ENCODE data around the gene BORA. TPM values are rescaled to one million over a fixed set of nuclear protein-coding genes. Genes with fewer than 3 reads are reported as not detected.
"Not testable (repeated sequence)": the region's sequence is repeated elsewhere in the genome, so short reads cannot be mapped to it uniquely, and the experiment has no call there.

BORA gene
- total RNA-seq, 1 donor from 2014 or later: 2.6 TPM

DNA sequence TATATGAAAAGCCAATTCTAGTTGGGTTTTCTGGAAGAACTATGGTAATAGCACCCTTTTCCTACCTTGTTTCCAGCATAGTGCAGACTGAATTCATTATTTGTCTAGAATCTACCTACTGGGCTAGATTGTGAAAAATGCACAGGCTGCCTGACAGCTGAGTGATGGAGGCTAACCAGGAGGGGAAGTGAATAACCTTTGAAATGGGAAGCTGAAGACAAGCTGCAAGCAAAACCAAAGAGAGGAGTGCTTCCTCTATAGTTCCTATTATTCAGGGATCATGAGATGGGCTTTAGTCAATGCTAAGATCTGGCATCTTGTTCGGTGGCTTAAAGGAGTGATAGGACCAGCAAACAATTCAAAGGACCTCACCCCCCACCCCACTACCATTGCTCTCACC, 27.2 kb upstream of the BORA start:
- Histone ChIP-seq H3K4me3 (ENCODE audit: low read length in 3 of 3) (no peak overlapping the region), H3K27me3 (ENCODE audit: control insufficient read depth in 3 of 3, insufficient read depth in 3 of 3, low read length in 3 of 3) (no peaks in the 10 kb centered on the region), H3K9ac (ENCODE audit: low read depth in 1 of 3, low read length in 3 of 3) (no peak overlapping the region), H3K9me3 (ENCODE audit: control insufficient read depth in 3 of 3, low read length in 3 of 3) (no peaks in the 10 kb centered on the region), H3K4me1 (ENCODE audit: control insufficient read depth in 3 of 3, insufficient read depth in 3 of 3, low read length in 3 of 3) (no peaks in the 10 kb centered on the region), H3K27ac (ENCODE audit: low read depth, low read length) (no peak overlapping the region), H3K36me3 (ENCODE audit: control insufficient read depth in 3 of 3, insufficient read depth in 3 of 3, low read length in 3 of 3) (no peaks in the 10 kb centered on the region)

DNA sequence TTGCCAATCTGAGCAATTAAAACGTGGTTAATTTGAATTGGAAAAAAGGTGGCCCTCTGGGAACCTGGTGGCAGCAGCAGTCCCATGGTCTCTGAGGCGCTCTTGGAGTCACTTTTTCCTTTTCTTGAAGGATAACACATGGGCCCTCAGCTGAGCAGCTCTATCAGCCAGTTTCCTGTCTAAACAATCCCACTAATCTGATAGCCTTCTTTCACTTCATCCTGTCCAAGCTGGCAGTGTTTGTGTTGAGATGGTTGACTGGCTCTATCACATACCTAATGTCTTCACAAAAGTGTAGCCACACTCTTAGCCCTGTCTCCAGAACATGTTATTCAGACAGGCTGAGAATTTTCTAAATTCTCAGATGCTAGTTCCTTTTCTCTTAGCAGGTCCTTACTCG, 10.9 kb upstream of the BORA start:
- no peaks in the 10 kb centered on the region for H3K27me3 ChIP-seq (ENCODE audit: control insufficient read depth in 3 of 3, insufficient read depth in 3 of 3, low read length in 3 of 3)
- H3K9me3 ChIP-seq (ENCODE audit: control insufficient read depth in 3 of 3, low read length in 3 of 3): no peaks in the 10 kb centered on the region
- H3K4me1 ChIP-seq (ENCODE audit: control insufficient read depth in 3 of 3, insufficient read depth in 3 of 3, low read length in 3 of 3): no peaks in the 10 kb centered on the region
- H3K27ac ChIP-seq (ENCODE audit: low read depth, low read length): no peak overlapping the region
- H3K36me3 ChIP-seq (ENCODE audit: control insufficient read depth in 3 of 3, insufficient read depth in 3 of 3, low read length in 3 of 3): peaks cover 0 to 15% (median 11%) of the 10 kb centered on the region in 3 donors
- no peak overlapping the region for H3K9ac ChIP-seq (ENCODE audit: low read depth in 1 of 3, low read length in 3 of 3)
- no peak overlapping the region for H3K4me3 ChIP-seq (ENCODE audit: low read length in 3 of 3)

DNA sequence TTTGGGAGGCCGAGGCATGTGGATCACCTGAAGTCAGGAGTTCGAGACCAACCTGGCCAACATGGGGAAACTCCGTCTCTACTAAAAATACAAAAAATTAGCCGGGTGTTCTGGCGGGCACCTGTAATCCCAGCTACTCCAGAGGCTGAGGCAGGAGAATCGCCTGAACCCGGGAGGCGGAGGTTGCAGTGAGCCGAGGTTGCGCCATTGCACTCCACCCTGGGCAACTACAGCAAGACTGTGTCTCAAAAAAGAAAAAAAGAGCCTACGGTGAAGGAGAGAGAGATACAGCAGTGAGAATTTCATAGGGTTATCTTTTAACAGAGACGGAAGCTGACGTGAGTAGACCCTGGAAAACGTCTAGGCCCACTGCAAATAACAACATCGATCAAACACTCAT, 1.5 kb upstream of the BORA start:
- H3K4me3 ChIP-seq (ENCODE audit: low read length in 3 of 3); H3K27me3 ChIP-seq (ENCODE audit: control insufficient read depth in 3 of 3, insufficient read depth in 3 of 3, low read length in 3 of 3); H3K36me3 ChIP-seq (ENCODE audit: control insufficient read depth in 3 of 3, insufficient read depth in 3 of 3, low read length in 3 of 3); H3K9me3 ChIP-seq (ENCODE audit: control insufficient read depth in 3 of 3, low read length in 3 of 3); H3K27ac ChIP-seq (ENCODE audit: low read depth, low read length): not testable (repeated sequence)
- Histone ChIP-seq H3K9ac (ENCODE audit: low read depth in 1 of 3, low read length in 3 of 3) (peak overlapping the region in 1 of 3 donors; percentile 88), H3K4me1 (ENCODE audit: control insufficient read depth in 3 of 3, insufficient read depth in 3 of 3, low read length in 3 of 3) (peaks cover 9 to 16% (median 14%) of the 10 kb centered on the region in 3 donors)

DNA sequence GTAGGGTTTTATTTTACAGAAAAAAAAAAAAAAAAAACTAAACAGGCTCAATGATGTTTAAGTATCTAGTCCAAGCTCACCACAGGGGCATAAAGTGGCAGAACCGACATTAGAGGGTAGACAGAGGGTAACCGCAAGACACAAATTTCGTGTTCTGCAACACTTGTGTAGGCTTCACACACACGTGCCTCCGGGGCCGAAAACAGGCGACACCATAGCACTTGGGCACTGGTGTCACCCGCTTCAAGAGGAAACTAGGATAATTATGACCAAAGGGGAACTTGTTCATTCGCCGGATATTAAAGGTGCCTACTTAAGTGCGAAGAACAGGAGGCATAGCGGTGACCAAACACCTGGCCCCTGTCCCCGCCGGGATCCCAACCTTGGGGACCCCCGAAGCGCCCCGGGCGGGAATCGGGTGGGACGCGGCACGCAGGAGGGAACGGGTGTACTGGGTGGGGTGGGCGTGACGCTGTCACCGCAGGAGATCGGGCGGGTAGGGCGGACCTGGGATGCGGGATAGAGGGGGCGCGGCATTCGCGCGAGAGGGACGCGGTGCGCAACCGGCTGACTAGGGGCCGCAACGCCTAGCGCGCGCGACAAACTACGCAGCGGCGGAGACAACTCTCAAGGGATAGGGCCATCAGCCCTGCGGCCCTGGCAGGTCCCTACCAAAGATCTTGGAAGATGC, 852 bp upstream of the BORA start:
- peak overlapping the region; percentile 84 to 88 (median 86) for H3K9ac ChIP-seq (ENCODE audit: low read depth in 1 of 3, low read length in 3 of 3)
- H3K27ac ChIP-seq (ENCODE audit: low read depth, low read length): peak overlapping the region; percentile 30
- no peaks in the 10 kb centered on the region for H3K36me3 ChIP-seq (ENCODE audit: control insufficient read depth in 3 of 3, insufficient read depth in 3 of 3, low read length in 3 of 3)
- H3K27me3 ChIP-seq (ENCODE audit: control insufficient read depth in 3 of 3, insufficient read depth in 3 of 3, low read length in 3 of 3): no peaks in the 10 kb centered on the region
- H3K9me3 ChIP-seq (ENCODE audit: control insufficient read depth in 3 of 3, low read length in 3 of 3): no peaks in the 10 kb centered on the region
- H3K4me1 ChIP-seq (ENCODE audit: control insufficient read depth in 3 of 3, insufficient read depth in 3 of 3, low read length in 3 of 3): peaks cover 9 to 16% (median 14%) of the 10 kb centered on the region in 3 donors
- peak overlapping the region; percentile 90 to 92 (median 91) for H3K4me3 ChIP-seq (ENCODE audit: low read length in 3 of 3)

DNA sequence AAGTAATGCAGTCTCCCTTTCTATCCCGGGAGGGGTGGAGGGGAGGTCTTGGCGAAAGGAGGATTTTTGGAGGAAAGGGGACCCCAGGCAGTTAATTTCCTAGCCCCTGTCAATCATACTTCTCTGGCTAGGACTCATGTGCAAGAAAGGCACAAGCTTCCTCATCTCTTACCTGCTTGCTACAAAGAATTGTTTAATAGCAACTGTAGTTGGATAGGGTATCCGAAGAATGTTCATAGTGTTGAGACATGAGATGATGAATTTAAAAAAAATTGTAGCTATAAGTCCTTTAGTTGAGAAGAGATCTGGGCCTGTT, 525 bp downstream of the BORA start:
- peak overlapping the region; percentile 90 to 92 (median 91) for H3K4me3 ChIP-seq (ENCODE audit: low read length in 3 of 3)
- H3K27ac ChIP-seq (ENCODE audit: low read depth, low read length): peak overlapping the region; percentile 36
- H3K36me3 ChIP-seq (ENCODE audit: control insufficient read depth in 3 of 3, insufficient read depth in 3 of 3, low read length in 3 of 3): peaks cover 0 to 3% (median 0%) of the 10 kb centered on the region in 3 donors
- no peaks in the 10 kb centered on the region for H3K27me3 ChIP-seq (ENCODE audit: control insufficient read depth in 3 of 3, insufficient read depth in 3 of 3, low read length in 3 of 3)
- H3K9ac ChIP-seq (ENCODE audit: low read depth in 1 of 3, low read length in 3 of 3): peak overlapping the region; percentile 69 to 85 (median 79)
- H3K4me1 ChIP-seq (ENCODE audit: control insufficient read depth in 3 of 3, insufficient read depth in 3 of 3, low read length in 3 of 3): peaks cover 9 to 16% (median 14%) of the 10 kb centered on the region in 3 donors
- no peaks in the 10 kb centered on the region for H3K9me3 ChIP-seq (ENCODE audit: control insufficient read depth in 3 of 3, low read length in 3 of 3)

DNA sequence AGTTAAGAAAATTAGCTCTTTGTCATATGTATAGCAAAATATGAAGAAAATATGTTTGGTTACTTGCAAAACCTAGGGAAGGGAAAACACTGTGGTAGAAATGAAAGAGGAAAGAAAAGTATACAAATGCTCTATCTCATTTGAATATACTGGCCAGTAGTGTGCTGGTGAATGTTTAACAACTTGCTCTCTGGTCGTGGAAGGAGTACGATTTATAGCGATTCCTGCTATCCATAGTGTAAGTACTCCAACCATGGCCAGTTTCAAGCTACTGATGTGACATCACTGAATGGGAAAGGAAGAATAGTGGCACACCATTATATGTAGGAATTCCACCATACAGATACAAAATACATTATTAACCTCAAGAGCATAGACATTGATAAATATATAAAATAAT, 9.3 kb downstream of the BORA start:
- Histone ChIP-seq H3K27ac (ENCODE audit: low read depth, low read length) (no peak overlapping the region), H3K4me1 (ENCODE audit: control insufficient read depth in 3 of 3, insufficient read depth in 3 of 3, low read length in 3 of 3) (no peaks in the 10 kb centered on the region), H3K9me3 (ENCODE audit: control insufficient read depth in 3 of 3, low read length in 3 of 3) (no peaks in the 10 kb centered on the region), H3K9ac (ENCODE audit: low read depth in 1 of 3, low read length in 3 of 3) (no peak overlapping the region), H3K36me3 (ENCODE audit: control insufficient read depth in 3 of 3, insufficient read depth in 3 of 3, low read length in 3 of 3) (peaks cover 0 to 4% (median 0%) of the 10 kb centered on the region in 3 donors), H3K4me3 (ENCODE audit: low read length in 3 of 3) (no peak overlapping the region), H3K27me3 (ENCODE audit: control insufficient read depth in 3 of 3, insufficient read depth in 3 of 3, low read length in 3 of 3) (no peaks in the 10 kb centered on the region)

DNA sequence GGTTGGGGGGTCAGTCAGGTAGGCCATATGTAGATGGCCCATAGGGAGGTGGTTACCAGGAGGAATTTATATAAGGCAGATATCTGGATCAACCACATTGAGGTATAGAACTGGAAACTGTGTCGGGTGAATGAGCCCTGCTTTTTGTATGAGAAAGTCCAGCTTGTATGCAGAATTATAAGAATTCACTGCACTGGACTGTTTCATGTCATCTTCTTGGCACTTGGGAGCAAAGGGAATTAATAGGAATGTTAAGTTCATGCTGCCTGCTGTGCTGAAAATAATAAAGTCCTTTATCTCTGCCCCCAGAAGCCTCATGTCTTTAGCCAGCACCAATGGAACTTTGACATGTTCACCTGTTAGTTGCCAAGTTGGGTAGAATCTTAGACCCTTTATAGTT, 12.3 kb downstream of the BORA start:
- Histone ChIP-seq H3K9ac (ENCODE audit: low read depth in 1 of 3, low read length in 3 of 3) (no peak overlapping the region), H3K36me3 (ENCODE audit: control insufficient read depth in 3 of 3, insufficient read depth in 3 of 3, low read length in 3 of 3) (peaks cover 0 to 10% (median 4%) of the 10 kb centered on the region in 3 donors), H3K4me3 (ENCODE audit: low read length in 3 of 3) (no peak overlapping the region), H3K27ac (ENCODE audit: low read depth, low read length) (no peak overlapping the region), H3K9me3 (ENCODE audit: control insufficient read depth in 3 of 3, low read length in 3 of 3) (no peaks in the 10 kb centered on the region), H3K27me3 (ENCODE audit: control insufficient read depth in 3 of 3, insufficient read depth in 3 of 3, low read length in 3 of 3) (no peaks in the 10 kb centered on the region), H3K4me1 (ENCODE audit: control insufficient read depth in 3 of 3, insufficient read depth in 3 of 3, low read length in 3 of 3) (no peaks in the 10 kb centered on the region)

DNA sequence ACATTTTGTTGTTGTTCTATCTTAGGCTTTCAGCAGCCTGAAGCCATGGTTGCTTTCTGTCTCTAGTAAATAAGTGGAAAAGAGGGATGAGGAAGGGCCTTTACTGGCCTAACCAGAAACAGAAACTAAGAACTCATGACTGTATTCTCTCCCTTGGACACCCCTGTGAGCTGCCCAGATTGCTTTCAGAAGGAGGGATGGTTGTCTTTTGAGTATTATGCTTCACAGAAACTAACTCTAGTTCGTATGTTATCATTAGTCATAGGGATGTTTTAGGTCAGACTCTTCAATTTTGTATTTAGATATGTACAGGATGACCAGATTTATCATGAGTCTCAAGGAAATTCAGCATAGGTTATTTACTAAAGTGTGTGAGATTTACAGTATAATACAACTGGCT, 17.5 kb downstream of the BORA start:
- no peaks in the 10 kb centered on the region for H3K9me3 ChIP-seq (ENCODE audit: control insufficient read depth in 3 of 3, low read length in 3 of 3)
- no peaks in the 10 kb centered on the region for H3K27me3 ChIP-seq (ENCODE audit: control insufficient read depth in 3 of 3, insufficient read depth in 3 of 3, low read length in 3 of 3)
- H3K36me3 ChIP-seq (ENCODE audit: control insufficient read depth in 3 of 3, insufficient read depth in 3 of 3, low read length in 3 of 3): peaks cover 0 to 23% (median 9%) of the 10 kb centered on the region in 3 donors
- H3K27ac ChIP-seq (ENCODE audit: low read depth, low read length): no peak overlapping the region
- no peak overlapping the region for H3K4me3 ChIP-seq (ENCODE audit: low read length in 3 of 3)
- no peak overlapping the region for H3K9ac ChIP-seq (ENCODE audit: low read depth in 1 of 3, low read length in 3 of 3)
- no peaks in the 10 kb centered on the region for H3K4me1 ChIP-seq (ENCODE audit: control insufficient read depth in 3 of 3, insufficient read depth in 3 of 3, low read length in 3 of 3)

DNA sequence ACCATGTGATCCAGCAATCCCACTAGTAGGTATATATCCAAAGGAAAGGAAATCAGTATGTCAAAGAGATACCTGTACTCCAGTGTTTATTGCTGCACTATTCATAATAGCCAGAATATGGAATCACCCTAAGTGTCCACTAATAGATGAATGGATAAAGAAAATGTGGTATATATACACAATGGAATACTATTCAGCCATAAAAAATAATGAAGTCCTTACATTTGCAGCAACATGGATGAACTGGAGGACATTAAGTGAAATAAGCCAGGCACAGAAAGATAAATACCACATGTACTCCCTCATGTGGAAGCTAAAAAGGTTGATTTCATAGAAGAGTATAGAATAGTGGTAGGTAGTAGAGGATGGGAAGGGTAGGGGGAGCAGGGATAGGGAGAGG, 23.5 kb downstream of the BORA start:
- Histone ChIP-seq H3K9ac (ENCODE audit: low read depth in 1 of 3, low read length in 3 of 3) (no peak overlapping the region), H3K27ac (ENCODE audit: low read depth, low read length) (no peak overlapping the region), H3K4me1 (ENCODE audit: control insufficient read depth in 3 of 3, insufficient read depth in 3 of 3, low read length in 3 of 3) (no peaks in the 10 kb centered on the region), H3K36me3 (ENCODE audit: control insufficient read depth in 3 of 3, insufficient read depth in 3 of 3, low read length in 3 of 3) (peaks cover 0 to 28% (median 22%) of the 10 kb centered on the region in 3 donors), H3K9me3 (ENCODE audit: control insufficient read depth in 3 of 3, low read length in 3 of 3) (no peaks in the 10 kb centered on the region), H3K27me3 (ENCODE audit: control insufficient read depth in 3 of 3, insufficient read depth in 3 of 3, low read length in 3 of 3) (no peaks in the 10 kb centered on the region), H3K4me3 (ENCODE audit: low read length in 3 of 3) (no peak overlapping the region)

DNA sequence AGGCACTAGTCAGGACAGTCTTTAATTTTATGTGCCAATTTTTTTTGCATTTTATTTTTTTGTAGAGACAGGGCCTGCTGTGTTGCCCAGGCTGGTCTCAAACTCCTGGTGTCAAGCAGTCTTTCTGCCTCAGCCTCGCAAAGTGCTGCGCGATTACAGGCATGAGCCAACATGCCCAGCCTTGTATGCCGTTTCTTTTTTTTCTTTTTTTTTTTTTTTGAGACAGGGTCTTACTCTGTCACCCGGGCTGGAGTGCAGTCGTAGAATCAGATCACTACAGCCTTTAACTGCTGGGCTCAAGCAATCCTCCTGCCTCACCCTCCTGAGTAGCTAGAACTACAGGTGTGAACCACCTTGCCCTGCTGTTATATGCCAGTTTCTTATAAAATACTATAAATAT, 26.4 kb downstream of the BORA start:
- no peak overlapping the region for H3K27ac ChIP-seq (ENCODE audit: low read depth, low read length)
- no peaks in the 10 kb centered on the region for H3K27me3 ChIP-seq (ENCODE audit: control insufficient read depth in 3 of 3, insufficient read depth in 3 of 3, low read length in 3 of 3)
- no peak overlapping the region for H3K9ac ChIP-seq (ENCODE audit: low read depth in 1 of 3, low read length in 3 of 3)
- no peak overlapping the region for H3K4me3 ChIP-seq (ENCODE audit: low read length in 3 of 3)
- H3K36me3 ChIP-seq (ENCODE audit: control insufficient read depth in 3 of 3, insufficient read depth in 3 of 3, low read length in 3 of 3): peaks cover 3 to 41% (median 37%) of the 10 kb centered on the region in 3 donors
- H3K9me3 ChIP-seq (ENCODE audit: control insufficient read depth in 3 of 3, low read length in 3 of 3): no peaks in the 10 kb centered on the region
- no peaks in the 10 kb centered on the region for H3K4me1 ChIP-seq (ENCODE audit: control insufficient read depth in 3 of 3, insufficient read depth in 3 of 3, low read length in 3 of 3)

All from skeletal muscle tissue (tissue), 4 donors.